ENCODE results near the gene CDH13.

The CDH13 gene

DNA sequence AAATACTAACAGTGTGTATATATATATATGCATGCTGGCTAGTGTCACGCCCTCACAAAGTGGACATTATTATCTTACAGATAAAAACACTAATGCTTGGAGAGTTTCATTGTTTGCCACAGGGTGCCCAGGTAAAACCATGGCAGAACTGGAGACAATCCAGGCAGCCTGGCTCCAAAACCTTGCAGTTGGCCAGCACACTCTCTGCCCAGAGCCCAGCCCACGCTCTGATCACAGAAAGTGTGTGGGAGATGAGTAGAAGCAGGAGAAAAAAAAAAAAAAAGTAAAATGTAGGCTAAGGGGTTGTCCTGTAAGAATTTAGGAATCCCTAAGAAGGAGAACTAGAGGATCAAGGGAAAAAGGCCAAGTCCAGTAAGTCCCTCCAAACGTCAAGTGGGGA, 538.0 kb downstream of the CDH13 start:
- Mint-ChIP-seq H3K9me3 (peaks cover 5% of the 10 kb centered on the region), H3K27ac (no peak overlapping the region), H3K36me3 (ENCODE audit: low read depth) (no peaks in the 10 kb centered on the region), H3K27me3 (ENCODE audit: low read depth, poor library complexity) (peaks cover 5% of the 10 kb centered on the region), H3K4me1 (no peaks in the 10 kb centered on the region), H3K4me3 (no peak overlapping the region)
- no peak for DNase-seq
- TF ChIP-seq, protein P1, sequence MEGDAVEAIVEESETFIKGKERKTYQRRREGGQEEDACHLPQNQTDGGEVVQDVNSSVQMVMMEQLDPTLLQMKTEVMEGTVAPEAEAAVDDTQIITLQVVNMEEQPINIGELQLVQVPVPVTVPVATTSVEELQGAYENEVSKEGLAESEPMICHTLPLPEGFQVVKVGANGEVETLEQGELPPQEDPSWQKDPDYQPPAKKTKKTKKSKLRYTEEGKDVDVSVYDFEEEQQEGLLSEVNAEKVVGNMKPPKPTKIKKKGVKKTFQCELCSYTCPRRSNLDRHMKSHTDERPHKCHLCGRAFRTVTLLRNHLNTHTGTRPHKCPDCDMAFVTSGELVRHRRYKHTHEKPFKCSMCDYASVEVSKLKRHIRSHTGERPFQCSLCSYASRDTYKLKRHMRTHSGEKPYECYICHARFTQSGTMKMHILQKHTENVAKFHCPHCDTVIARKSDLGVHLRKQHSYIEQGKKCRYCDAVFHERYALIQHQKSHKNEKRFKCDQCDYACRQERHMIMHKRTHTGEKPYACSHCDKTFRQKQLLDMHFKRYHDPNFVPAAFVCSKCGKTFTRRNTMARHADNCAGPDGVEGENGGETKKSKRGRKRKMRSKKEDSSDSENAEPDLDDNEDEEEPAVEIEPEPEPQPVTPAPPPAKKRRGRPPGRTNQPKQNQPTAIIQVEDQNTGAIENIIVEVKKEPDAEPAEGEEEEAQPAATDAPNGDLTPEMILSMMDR (IDR thresholded peaks at IDR 0.05), result no peak

DNA sequence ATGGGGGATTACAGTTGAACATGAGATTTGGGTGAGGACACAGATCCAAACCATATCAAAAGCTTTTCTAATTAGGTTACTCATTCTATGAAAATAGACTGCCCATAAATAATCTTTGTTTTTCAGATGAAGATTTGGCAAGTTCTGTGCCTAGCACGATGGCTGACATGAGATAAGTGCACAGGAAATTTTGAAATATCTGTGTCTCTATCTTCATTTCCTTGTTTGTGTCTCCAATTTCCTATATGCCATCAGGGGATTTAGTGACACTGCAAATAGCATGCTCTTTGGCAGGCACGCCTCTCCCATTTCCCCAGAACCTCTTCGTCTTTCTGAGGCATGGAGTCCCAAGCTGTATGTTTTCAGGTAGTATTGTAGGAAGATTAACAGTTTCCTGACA, 544.6 kb downstream of the CDH13 start:
- no peak for DNase-seq
- Mint-ChIP-seq H3K36me3 (ENCODE audit: low read depth) (no peaks in the 10 kb centered on the region), H3K4me3 (no peak overlapping the region), H3K4me1 (no peaks in the 10 kb centered on the region), H3K9me3 (peaks cover 10% of the 10 kb centered on the region), H3K27me3 (ENCODE audit: low read depth, poor library complexity) (peaks cover 8% of the 10 kb centered on the region), H3K27ac (no peak overlapping the region)
- TF ChIP-seq, protein P1 (IDR thresholded peaks at IDR 0.05), result no peak

DNA sequence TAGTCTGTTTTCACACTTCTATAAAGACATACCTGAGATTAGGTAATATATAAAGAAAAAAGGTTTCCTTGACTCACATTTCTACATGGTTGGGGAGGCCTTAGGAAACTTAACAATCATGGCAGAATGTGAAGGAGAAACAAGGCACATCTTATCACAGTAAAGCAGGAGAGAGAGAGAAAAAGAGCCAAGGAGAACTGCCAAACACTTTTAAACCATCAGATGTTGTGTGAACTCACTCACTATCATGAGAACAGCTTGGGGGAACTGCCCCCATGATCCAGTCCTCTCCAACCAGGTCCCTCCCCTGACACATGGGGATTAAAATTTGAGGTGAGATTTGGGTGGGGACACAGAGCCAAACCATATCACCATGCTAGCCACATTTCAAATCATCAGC, 547.9 kb downstream of the CDH13 start:
- H3K4me1 Mint-ChIP-seq, result no peaks in the 10 kb centered on the region
- no peak overlapping the region for H3K27ac Mint-ChIP-seq
- no peaks in the 10 kb centered on the region for H3K36me3 Mint-ChIP-seq (ENCODE audit: low read depth)
- TF ChIP-seq, protein P1 (IDR thresholded peaks at IDR 0.05), result no peak
- H3K9me3 Mint-ChIP-seq, result peaks cover 6% of the 10 kb centered on the region
- H3K4me3 Mint-ChIP-seq, result no peak overlapping the region
- H3K27me3 Mint-ChIP-seq (ENCODE audit: low read depth, poor library complexity), result peaks cover 8% of the 10 kb centered on the region
- no peak for DNase-seq

DNA sequence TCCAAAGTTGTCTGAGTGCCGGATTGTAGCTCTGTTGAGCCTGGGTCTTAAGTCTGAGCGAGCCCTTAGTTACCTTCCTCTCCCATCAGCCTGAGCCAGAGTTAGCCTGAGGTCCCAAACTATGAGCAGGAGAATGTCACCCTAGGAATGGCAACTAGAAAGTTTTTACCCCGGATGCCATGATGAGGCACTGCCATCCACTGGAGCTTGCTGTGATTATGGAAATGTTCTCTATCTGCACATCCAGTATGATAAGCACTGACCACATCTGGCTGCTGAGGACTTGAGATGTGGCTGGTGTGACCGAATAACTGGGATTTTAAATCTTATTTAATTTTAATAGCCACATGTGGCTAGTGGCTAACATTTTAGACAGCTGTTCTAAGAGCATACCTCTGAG, 550.0 kb downstream of the CDH13 start:
- no peak overlapping the region for H3K27ac Mint-ChIP-seq

DNA sequence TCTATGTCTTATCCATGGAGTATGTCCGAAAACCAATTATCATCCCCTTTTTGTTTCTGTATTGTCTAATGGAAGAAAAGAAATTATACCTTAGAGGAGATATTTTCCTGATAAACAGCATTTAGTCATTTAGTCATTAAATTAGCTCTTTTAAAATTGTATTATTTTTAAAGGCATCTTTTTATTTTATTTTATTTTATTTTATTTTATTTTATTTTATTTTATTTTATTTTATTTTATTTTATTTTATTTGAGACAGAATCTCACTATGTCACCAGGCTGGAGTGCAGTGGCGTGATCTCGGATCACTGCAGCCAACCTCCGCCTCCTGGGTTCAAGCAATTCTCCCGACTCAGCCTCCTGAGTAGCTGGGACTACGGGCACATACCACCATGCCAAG, 559.1 kb downstream of the CDH13 start:
- Mint-ChIP-seq H3K4me1 (no peaks in the 10 kb centered on the region), H3K27me3 (ENCODE audit: low read depth, poor library complexity) (peaks cover 13% of the 10 kb centered on the region), H3K36me3 (ENCODE audit: low read depth) (no peaks in the 10 kb centered on the region), H3K9me3 (no peaks in the 10 kb centered on the region), H3K27ac (no peak overlapping the region), H3K4me3 (no peak overlapping the region)
- DNase-seq, result no peak
- TF ChIP-seq, protein P1 (IDR thresholded peaks at IDR 0.05), result no peak

More for the DNA sequence above, 550.0 kb downstream of the CDH13 start:
- Mint-ChIP-seq H3K4me3 (no peak overlapping the region), H3K27me3 (ENCODE audit: low read depth, poor library complexity) (peaks cover 9% of the 10 kb centered on the region), H3K9me3 (no peaks in the 10 kb centered on the region), H3K4me1 (no peaks in the 10 kb centered on the region), H3K36me3 (ENCODE audit: low read depth) (no peaks in the 10 kb centered on the region)
- DNase-seq, result no peak
- TF ChIP-seq, protein P1 (IDR thresholded peaks at IDR 0.05), result no peak

DNA sequence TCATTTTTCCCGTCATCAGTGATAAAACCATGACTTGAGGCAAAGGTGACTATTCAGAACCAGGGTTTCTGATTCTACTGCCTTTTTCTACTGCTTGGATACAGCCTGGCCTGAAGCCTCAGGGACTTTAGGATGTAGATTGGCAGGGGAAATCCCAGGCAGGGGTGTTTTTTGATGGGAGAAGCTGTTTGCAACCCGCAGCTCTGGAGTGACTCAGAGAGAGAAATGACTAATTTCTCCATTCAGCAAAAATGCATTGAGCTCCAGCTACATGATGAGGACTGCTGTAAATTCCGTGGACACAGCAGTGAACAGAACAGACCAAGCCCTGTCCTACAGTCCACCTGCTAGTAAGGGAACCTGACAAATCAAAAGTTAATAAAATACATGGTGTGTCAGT, 560.6 kb downstream of the CDH13 start:
- no peak for DNase-seq
- Mint-ChIP-seq H3K27me3 (ENCODE audit: low read depth, poor library complexity) (peaks cover 7% of the 10 kb centered on the region), H3K4me3 (no peak overlapping the region), H3K36me3 (ENCODE audit: low read depth) (no peaks in the 10 kb centered on the region), H3K9me3 (no peaks in the 10 kb centered on the region), H3K27ac (no peak overlapping the region), H3K4me1 (no peaks in the 10 kb centered on the region)
- TF ChIP-seq, protein P1 (IDR thresholded peaks at IDR 0.05), result no peak

Measured in nephron progenitor cell (in vitro differentiated cells).